Measurements from ENCODE around the gene KDM3A. TPM values are rescaled to one million over a fixed set of nuclear protein-coding genes. Genes with fewer than 3 reads are reported as not detected.
A peak's percentile ranks its signal among the peaks of the same experiment; 100 is the strongest.

The KDM3A gene
- total RNA-seq, 1 experiment from 2014 or later = 8.3 TPM

- no peak for DNase-seq (ENCODE audit: low spot score)
These were observed 10.8 kb upstream of the KDM3A start for GRCh38 chr2:86430368-86430767.

GRCh38 chr2:86433137-86433536 is 8.0 kb upstream of the KDM3A start:
- DNase-seq (ENCODE audit: low spot score) = no peak

GRCh38 chr2:86434290-86434689 is 6.9 kb upstream of the KDM3A start:
- no peak for DNase-seq (ENCODE audit: low spot score)

- no peak for DNase-seq (ENCODE audit: low spot score)
These were observed 5.6 kb upstream of the KDM3A start for GRCh38 chr2:86435531-86435930.

- DNase-seq (ENCODE audit: low spot score) = no peak
These were observed 4.8 kb upstream of the KDM3A start for GRCh38 chr2:86436328-86436727.

- no peak for DNase-seq (ENCODE audit: low spot score)
These were observed 1.1 kb upstream of the KDM3A start for GRCh38 chr2:86439879-86440630.

- no peak for DNase-seq (ENCODE audit: low spot score)
These were observed 266 bp downstream of the KDM3A start for GRCh38 chr2:86441392-86441881.

- DNase-seq (ENCODE audit: low spot score) = peak; percentile 22
These were observed 891 bp downstream of the KDM3A start for GRCh38 chr2:86441882-86442641.

- peak; percentile 82 for DNase-seq (ENCODE audit: low spot score)
These were observed 1.5 kb downstream of the KDM3A start for GRCh38 chr2:86442642-86443005.

- peak; percentile 4 for DNase-seq (ENCODE audit: low spot score)
These were observed 2.6 kb downstream of the KDM3A start for GRCh38 chr2:86443631-86444350.

- no peak for DNase-seq (ENCODE audit: low spot score)
These were observed 4.3 kb downstream of the KDM3A start for GRCh38 chr2:86445436-86445835.

GRCh38 chr2:86446060-86446459 is 4.9 kb downstream of the KDM3A start:
- no peak for DNase-seq (ENCODE audit: low spot score)

- no peak for DNase-seq (ENCODE audit: low spot score)
These were observed 12.7 kb downstream of the KDM3A start for GRCh38 chr2:86453836-86454235.

- no peak for DNase-seq (ENCODE audit: low spot score)
These were observed 13.1 kb downstream of the KDM3A start for GRCh38 chr2:86454238-86454637.

- DNase-seq (ENCODE audit: low spot score) = no peak
These were observed 14.0 kb downstream of the KDM3A start for GRCh38 chr2:86455181-86455580.

GRCh38 chr2:86461042-86461743 is 20.0 kb downstream of the KDM3A start:
- no peak for DNase-seq (ENCODE audit: low spot score)

- no peak for DNase-seq (ENCODE audit: low spot score)
These were observed 23.5 kb downstream of the KDM3A start for GRCh38 chr2:86464652-86465051.

- DNase-seq (ENCODE audit: low spot score) = no peak
These were observed 25.1 kb downstream of the KDM3A start for GRCh38 chr2:86466306-86466705.

- no peak for DNase-seq (ENCODE audit: low spot score)
These were observed 27.2 kb downstream of the KDM3A start for GRCh38 chr2:86468162-86469033.

- DNase-seq (ENCODE audit: low spot score) = no peak
These were observed 29.7 kb downstream of the KDM3A start for GRCh38 chr2:86470890-86471289.

- DNase-seq (ENCODE audit: low spot score) = no peak
These were observed 30.5 kb downstream of the KDM3A start for GRCh38 chr2:86471637-86472036.

Data from H4 (cell line).